Activated naive CD4-positive, alpha-beta T cell treated with anti-CD3 and anti-CD28 coated beads, Interleukin-2, amount 10 ng/mL, durations not matched to agents 7 days and 5 days (primary cell): Measurements from ENCODE around the gene CGB7.
"Not testable (repeated sequence)": the region's sequence is repeated elsewhere in the genome, so short reads cannot be mapped to it uniquely, and the experiment has no call there.

Source experiments
- CTCF ChIA-PET: fragments of 350-600 bp; sonication (Branson Sonifier 250); formaldehyde crosslinking; loops from one replicate; lab custom pipeline; 2021; ENCODE audit warnings: antibody characterized with exemption; lab: Charles Lee
- DNase-seq: peaks from one replicate; pipeline ENCODE4 v3.0.0-alpha.2; 2020
- H3K27ac Mint-ChIP-seq: one replicate; pipeline ENCODE4 v1.8.0; 2021; ENCODE audit warnings: mild to moderate bottlenecking, moderate library complexity, mixed read lengths
- H3K27me3 Mint-ChIP-seq: one replicate; pipeline ENCODE4 v1.8.0; 2021; ENCODE audit warnings: mild to moderate bottlenecking, mixed read lengths
- H3K36me3 Mint-ChIP-seq: one replicate; pipeline ENCODE4 v1.8.0; 2021; ENCODE audit warnings: mixed read lengths
- H3K4me1 Mint-ChIP-seq: one replicate; pipeline ENCODE4 v1.8.0; 2021; ENCODE audit warnings: mixed read lengths
- H3K4me3 Mint-ChIP-seq: one replicate; pipeline ENCODE4 v1.8.0; 2021; ENCODE audit warnings: mild to moderate bottlenecking, moderate library complexity, mixed read lengths
- H3K9me3 Mint-ChIP-seq: one replicate; pipeline ENCODE4 v1.8.0; 2021; ENCODE audit warnings: mixed read lengths

CGB7 gene

DNA sequence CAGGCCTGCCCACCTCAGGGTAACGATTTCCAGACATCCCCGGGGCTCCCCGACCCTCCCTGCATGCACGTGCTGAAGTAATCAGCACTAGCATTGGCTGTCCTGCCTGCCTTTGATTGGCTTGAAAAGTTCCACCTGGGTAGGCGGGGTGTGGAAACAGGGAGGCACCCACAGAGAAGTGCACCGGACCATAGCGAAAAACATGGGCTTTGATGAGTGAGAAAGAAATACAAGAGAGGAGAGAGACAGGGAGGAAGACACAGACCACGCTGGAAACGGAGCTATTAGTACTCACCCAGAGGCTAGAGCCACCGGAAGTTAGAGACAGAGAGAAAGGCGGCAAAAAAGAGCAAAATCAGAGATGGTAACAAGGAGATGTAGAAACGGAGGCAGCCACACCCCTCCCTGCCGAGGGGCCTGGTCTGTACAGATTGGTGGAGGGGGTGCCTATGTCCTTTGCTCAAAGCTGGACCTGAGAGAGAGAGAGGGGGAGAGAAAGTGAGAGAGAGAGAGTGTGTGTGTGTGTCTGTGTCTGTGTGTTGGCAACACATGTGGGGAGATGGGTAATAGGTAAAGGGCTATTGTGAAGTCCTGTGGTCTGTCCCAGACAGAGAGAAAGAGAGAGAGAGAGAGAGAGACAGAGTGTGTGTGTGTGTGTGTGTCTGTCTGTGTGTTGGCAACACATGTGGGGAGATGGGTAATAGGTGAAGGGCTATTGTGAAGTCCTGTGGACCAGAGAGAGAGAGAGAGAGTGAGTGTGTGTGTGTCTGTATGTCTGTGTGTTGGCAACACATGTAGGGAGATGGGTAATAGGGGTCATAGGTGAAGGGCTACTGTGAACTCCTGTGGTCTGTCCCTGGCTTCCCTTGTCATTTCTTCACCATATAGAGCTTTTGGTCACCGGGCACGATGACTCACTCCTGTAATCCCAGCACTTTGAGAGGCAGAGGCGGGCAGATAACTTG is 36.3 kb downstream of the CGB7 start:
- no peaks in the 10 kb centered on the region for H3K36me3 Mint-ChIP-seq
- DNase-seq: no peak
- peaks cover 39% of the 10 kb centered on the region for H3K27me3 Mint-ChIP-seq
- no peak overlapping the region for H3K4me3 Mint-ChIP-seq
- no peaks in the 10 kb centered on the region for H3K9me3 Mint-ChIP-seq
- H3K27ac Mint-ChIP-seq: no peak overlapping the region
- H3K4me1 Mint-ChIP-seq: peaks cover 32% of the 10 kb centered on the region
- CTCF ChIA-PET: interaction anchor here (0.9 kb wide), 1 partner anchor 24 kb away, joined by 4 read pairs; no protein-coding TSS in a partner anchor

DNA sequence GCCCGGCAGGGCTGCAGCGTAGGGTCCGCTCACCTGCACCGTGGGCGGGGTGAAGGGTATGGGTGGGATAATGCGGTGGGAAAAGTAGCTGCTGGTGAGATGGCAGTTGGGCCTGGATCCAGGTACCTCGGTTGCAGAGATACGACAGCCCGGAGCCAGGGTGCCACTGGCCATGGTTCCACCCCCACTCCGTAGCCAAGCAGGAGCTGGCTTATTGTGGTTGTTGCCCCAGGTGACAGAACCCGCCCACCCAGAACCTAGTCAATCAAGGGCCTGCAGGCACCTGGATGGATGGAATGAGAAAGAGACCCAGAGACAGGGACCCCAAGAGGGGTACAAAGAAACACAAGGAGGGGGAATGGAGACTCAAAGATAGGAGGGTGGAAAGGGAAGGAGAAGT is 37.2 kb downstream of the CGB7 start:
- Mint-ChIP-seq H3K4me1 (peaks cover 32% of the 10 kb centered on the region), H3K9me3 (no peaks in the 10 kb centered on the region), H3K4me3 (no peak overlapping the region), H3K27me3 (peaks cover 39% of the 10 kb centered on the region), H3K36me3 (peaks cover 6% of the 10 kb centered on the region), H3K27ac (no peak overlapping the region)
- DNase-seq: no peak
- CTCF ChIA-PET: interaction anchor here (1.8 kb wide), 1 partner anchor 20 kb away, joined by 8 read pairs; no protein-coding TSS in a partner anchor

DNA sequence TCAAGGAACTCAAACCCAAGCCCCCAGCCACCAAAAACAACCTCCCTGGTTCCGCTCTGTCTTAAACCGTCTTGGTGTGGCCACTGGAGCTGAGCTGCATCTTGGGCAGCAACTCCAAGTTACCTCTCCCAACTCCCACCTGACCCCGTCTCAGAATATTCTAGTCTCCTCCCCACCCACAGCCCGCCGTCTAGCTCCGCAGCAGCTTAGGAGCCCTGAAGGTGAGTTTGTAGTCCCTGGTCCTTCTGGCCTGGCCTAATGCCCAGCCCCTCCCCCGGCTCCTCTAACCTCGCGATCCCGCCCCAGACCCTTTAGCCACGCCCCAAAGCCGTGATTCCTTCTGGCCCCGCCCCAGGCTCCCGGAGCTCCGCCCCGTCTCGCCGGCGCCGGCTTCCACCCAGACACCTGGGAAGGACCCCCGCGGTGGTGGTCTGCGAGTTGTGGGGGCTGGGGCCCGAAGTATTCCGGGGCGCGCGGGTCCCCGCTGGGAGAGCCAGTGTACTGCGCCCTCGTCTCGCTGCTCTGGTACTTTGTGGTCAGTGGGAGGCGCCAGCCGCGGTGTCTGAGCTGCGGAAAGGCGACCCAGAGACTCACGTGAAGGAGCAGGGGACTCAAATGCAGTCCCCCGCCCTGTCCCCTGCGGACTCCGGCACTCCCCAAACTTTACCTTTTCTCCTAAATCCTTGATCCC is 38.2 kb downstream of the CGB7 start:
- Mint-ChIP-seq H3K4me1 (peaks cover 32% of the 10 kb centered on the region), H3K27ac (no peak overlapping the region), H3K9me3 (no peaks in the 10 kb centered on the region), H3K36me3 (peaks cover 8% of the 10 kb centered on the region), H3K4me3 (peak overlapping the region; percentile 78), H3K27me3 (peaks cover 39% of the 10 kb centered on the region)
- peak; percentile 73 for DNase-seq
- CTCF ChIA-PET: interaction anchor here (1.0 to 1.8 kb wide), 4 partner anchors 10 to 49 kb away, joined by 3 to 8 read pairs (median 3); partner anchors contain the start of genes GYS1 and RUVBL2

DNA sequence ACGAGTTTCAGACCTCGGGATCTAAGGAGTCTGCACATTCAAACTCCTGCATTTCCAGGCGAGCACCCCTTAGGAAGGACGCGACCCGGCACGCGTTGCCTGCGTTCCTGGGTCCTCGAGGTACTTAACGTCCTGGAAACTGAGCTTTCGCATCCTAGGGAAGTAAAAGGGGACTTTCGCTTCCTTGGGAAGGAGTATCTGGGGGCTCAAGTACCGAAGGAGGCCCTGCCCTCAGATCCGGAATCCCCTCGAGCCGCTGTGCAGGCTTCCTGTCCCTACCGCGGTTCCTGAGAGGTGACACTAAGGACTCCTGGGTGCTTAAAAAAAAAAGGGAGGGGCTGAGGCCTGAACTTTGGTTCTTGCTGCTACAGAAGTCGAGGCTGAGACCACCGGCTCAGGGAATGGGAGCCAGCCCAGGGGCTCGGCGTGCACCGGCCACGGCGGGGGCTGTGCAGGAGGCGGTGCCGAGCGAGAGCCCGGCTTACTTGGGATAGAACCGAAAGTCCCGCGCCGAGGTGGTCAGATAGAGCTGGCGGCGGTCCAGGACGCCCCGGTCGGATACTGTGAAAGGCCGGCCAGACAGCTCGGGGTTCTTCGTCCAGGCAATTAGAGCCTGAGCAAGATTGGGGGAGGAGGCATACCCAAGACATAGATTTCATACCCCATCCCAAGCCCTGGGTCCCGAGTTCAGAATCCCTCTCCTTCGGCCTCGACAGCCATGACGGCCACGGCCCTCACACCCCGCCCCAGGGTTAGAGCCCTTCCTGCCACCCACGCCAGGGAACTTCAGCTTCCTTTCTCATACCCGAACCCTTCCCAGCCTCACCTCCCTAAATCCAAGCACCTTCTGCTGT is 38.9 kb downstream of the CGB7 start:
- H3K36me3 Mint-ChIP-seq, H3K9me3 Mint-ChIP-seq, H3K27ac Mint-ChIP-seq: not testable (repeated sequence)
- peaks cover 39% of the 10 kb centered on the region for H3K27me3 Mint-ChIP-seq
- DNase-seq: peak; percentile 47
- CTCF ChIA-PET: interaction anchor here (1.0 to 1.8 kb wide), 8 partner anchors 9 to 180 kb away, joined by 3 to 8 read pairs (median 4); partner anchors contain the start of genes GYS1 and RUVBL2
- H3K4me1 Mint-ChIP-seq: peaks cover 32% of the 10 kb centered on the region
- H3K4me3 Mint-ChIP-seq: peak overlapping the region; percentile 78

DNA sequence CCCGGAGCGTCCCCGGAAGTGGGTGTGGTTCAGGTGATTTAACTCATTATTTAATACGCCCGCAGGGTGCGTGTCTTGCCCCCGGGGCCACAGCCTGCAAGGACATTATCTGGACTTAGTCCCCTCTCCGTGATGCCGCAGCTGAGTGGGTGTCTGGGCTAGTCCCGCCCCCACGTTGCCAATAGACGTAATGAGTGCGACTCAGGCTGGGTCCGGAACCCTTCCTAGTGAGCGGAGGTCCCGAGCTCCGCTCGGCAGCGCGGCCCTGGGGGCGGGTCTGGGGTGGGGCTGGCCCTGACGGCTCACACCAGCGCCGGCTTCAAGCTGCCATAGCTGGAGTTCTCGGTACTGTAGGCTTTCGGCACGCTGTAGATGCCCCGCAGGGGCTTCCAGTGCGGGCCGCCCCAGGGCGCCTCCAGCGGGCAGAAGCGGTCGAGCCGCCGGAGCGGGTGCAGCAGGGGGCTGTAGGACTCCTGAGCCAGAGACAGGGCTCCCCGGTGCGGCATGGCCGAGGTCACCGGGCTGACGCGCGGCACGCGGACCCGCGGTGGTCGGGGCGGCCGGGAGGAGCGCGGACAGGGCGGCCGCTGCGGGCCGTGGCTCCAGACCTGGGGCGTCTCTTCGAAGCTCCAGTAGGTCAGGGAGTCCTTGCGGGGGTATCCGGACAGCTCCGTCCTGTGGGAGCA is 39.7 kb downstream of the CGB7 start:
- peaks cover 8% of the 10 kb centered on the region for H3K36me3 Mint-ChIP-seq
- H3K27me3 Mint-ChIP-seq: peaks cover 39% of the 10 kb centered on the region
- H3K4me1 Mint-ChIP-seq: peaks cover 32% of the 10 kb centered on the region
- H3K9me3 Mint-ChIP-seq: no peaks in the 10 kb centered on the region
- no peak overlapping the region for H3K27ac Mint-ChIP-seq
- H3K4me3 Mint-ChIP-seq: peak overlapping the region; percentile 78
- CTCF ChIA-PET: interaction anchor here (1.1 to 1.5 kb wide), 4 partner anchors 9 to 181 kb away, joined by 4 to 6 read pairs (median 4); no protein-coding TSS in a partner anchor
- DNase-seq: peak; percentile 75

DNA sequence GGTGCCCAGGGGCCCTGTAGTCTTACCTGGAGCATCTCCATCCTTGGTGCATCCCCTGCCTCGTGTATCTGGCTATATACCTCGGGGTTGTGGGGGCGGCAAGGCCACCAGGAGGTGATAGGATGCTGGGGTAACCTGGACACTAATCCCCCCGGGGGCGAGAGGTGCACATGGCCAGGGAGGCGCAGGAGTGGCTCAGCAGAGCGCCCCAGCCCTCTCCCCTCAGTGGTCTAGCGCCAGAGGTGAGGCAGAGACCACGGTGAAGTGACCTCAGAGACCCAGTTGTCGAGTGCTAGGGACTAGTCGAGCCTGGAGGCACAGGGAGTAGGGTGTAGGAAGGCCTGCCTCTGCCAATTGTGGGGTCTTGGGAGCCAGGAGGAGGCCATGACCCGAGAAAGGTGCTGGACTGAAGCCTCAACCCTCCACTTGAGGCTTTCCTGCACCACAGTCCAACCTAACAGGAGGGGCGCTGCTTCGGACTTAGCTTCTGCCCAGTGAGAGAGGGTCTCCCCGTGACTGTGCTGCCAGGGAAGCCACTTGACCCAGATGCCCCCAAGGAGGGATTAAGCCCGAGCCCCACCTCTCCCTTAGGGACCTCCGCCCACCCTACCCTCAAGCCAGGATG is 40.4 kb downstream of the CGB7 start, which contains the start of gene LHB:
LHB (minus strand) TSS at position 51 of the 625 bp plus-strand sequence; CDS start at position 41, 10 bp downstream.
- H3K27ac Mint-ChIP-seq: no peak within 1 kb of the TSS
- peaks cover 10% of the 10 kb centered on the region for H3K36me3 Mint-ChIP-seq
- peaks cover 32% of the 10 kb centered on the region for H3K4me1 Mint-ChIP-seq
- no peaks in the 10 kb centered on the region for H3K9me3 Mint-ChIP-seq
- DNase-seq: no peak
- H3K4me3 Mint-ChIP-seq: peak within 1 kb of the TSS; percentile 78
- H3K27me3 Mint-ChIP-seq: peaks cover 39% of the 10 kb centered on the region
- CTCF ChIA-PET: interaction anchor here (0.9 to 1.5 kb wide), 5 partner anchors 8 to 182 kb away, joined by 3 to 6 read pairs (median 4); no protein-coding TSS in a partner anchor

DNA sequence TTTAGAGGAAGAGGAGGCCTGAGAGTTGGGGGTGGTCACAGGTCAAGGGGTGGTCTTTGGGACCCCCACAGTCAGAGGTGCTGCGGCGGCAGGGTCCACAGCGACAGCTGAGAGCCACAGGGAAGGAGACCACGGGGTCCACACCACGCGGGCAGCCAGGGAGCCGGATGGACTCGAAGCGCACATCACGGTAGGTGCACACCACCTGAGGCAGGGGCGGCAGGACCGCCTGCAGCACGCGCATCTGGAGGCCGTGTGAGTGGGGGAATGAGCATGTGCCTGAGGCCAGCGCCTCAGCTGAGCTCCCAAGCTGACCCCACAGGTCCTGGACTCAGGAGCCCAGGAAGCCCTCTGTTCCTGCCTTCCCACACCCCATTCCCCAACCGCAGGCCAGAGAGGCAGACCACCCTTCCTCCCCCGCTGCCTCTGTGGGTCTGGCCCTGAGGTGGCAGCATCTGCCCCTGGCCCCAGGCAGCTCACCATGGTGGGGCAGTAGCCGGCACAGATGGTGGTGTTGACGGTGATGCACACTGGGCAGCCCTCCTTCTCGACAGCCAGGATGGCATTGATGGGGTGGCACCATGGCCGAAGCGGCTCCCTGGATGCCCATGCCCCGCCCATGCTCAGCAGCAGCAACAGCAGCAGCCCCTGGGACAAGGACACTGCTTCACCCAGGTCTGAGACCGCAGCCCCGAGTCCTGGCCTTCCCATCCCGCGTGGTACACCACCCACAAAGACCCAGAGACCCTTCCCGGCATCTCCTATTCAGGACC is 41.3 kb downstream of the CGB7 start:
- no peak overlapping the region for H3K4me3 Mint-ChIP-seq
- CTCF ChIA-PET: interaction anchor here (0.9 kb wide), 1 partner anchor 19 kb away, joined by 3 read pairs; no protein-coding TSS in a partner anchor
- peaks cover 35% of the 10 kb centered on the region for H3K27me3 Mint-ChIP-seq
- H3K9me3 Mint-ChIP-seq: no peaks in the 10 kb centered on the region
- H3K36me3 Mint-ChIP-seq: peaks cover 10% of the 10 kb centered on the region
- no peak overlapping the region for H3K27ac Mint-ChIP-seq
- peaks cover 30% of the 10 kb centered on the region for H3K4me1 Mint-ChIP-seq
- no peak for DNase-seq

DNA sequence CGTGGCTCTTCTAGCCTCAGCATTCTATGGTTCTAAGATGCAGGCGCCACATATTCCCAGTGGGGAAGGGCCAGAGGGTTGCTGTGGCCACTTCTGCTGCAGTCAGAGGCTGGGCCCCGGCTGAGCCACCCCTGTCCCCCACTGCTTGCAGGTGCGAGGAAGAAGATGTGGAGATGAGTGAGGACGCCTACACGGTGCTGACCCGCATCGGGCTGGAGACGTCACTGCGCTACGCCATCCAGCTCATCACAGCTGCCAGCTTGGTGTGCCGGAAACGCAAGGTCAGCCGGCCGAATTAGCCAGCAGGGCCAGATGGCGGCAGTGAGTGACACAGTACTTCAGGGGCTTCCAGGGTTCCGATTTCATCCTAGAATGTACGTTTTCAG is 42.7 kb downstream of the CGB7 start:
- H3K4me3 Mint-ChIP-seq: no peak overlapping the region
- CTCF ChIA-PET: no interaction called here
- peaks cover 21% of the 10 kb centered on the region for H3K27me3 Mint-ChIP-seq
- DNase-seq: no peak
- H3K4me1 Mint-ChIP-seq: peaks cover 24% of the 10 kb centered on the region
- H3K9me3 Mint-ChIP-seq: no peaks in the 10 kb centered on the region
- H3K27ac Mint-ChIP-seq: no peak overlapping the region
- H3K36me3 Mint-ChIP-seq: peaks cover 16% of the 10 kb centered on the region

DNA sequence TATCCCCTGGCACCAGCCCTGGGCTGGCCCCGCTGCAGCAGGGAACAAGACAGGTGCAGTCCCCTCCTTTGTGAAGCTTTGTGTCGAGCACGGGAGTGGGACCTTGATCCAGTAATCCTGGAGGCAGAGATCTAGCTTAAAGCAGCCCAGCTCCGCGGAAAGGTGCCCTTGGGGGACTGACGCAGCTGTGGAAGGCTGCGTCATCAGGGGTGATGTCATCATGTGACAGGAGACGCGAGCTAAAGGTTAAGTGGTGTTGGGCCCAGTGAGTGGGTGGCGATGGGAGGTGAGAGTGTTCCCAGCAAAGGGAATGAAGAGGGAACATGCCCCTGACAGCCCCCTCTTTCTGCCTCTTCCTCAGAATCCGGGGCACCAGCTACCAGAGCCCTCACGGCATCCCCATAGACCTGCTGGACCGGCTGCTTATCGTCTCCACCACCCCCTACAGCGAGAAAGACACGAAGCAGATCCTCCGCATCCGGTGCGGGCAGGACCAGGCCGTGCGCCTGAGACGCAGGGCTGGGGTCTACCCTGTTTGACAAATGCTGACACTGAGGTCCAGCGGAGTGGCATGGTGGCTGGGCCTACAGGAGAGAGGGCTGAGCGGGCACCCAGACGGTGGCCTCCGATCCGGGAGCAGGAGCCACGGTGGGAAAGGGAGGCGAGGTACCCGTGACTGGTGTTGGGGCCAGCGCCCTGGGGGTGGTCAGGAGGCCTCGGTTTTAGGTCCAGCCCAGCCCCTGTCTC is 43.3 kb downstream of the CGB7 start:
- H3K9me3 Mint-ChIP-seq: no peaks in the 10 kb centered on the region
- H3K4me1 Mint-ChIP-seq: peaks cover 19% of the 10 kb centered on the region
- H3K36me3 Mint-ChIP-seq: peaks cover 20% of the 10 kb centered on the region
- H3K27ac Mint-ChIP-seq: no peak overlapping the region
- no peak overlapping the region for H3K4me3 Mint-ChIP-seq
- DNase-seq: no peak
- H3K27me3 Mint-ChIP-seq: peaks cover 16% of the 10 kb centered on the region
- CTCF ChIA-PET: interaction anchor here (1.0 to 2.8 kb wide), 3 partner anchors 13 to 21 kb away, joined by 4 to 14 read pairs (median 8); partner anchors contain the start of genes GYS1 and RUVBL2

DNA sequence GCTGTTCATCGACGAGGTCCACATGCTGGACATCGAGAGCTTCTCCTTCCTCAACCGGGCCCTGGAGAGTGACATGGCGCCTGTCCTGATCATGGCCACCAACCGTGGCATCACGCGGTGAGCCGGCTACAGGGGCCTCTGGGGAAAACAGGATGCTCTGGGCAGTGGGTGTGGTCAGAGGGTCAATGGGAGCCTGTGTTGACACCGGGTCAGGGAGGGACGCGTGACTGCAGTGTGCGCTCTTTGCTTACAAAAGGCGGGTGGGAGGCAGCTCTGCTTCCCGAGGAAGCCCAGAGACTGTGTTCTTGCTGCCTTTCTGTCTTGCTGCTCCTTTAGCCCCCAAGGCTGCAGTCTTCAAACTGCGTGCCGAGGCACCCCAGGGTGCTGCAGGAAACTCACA is 46.4 kb downstream of the CGB7 start:
- DNase-seq: no peak
- Mint-ChIP-seq H3K27ac (no peak overlapping the region), H3K9me3 (no peaks in the 10 kb centered on the region), H3K36me3 (peaks cover 26% of the 10 kb centered on the region), H3K4me1 (no peaks in the 10 kb centered on the region), H3K4me3 (no peak overlapping the region), H3K27me3 (no peaks in the 10 kb centered on the region)
- CTCF ChIA-PET: interaction anchor here (1.8 kb wide), 1 partner anchor 17 kb away, joined by 7 read pairs; the partner anchor contains the start of gene RUVBL2

DNA sequence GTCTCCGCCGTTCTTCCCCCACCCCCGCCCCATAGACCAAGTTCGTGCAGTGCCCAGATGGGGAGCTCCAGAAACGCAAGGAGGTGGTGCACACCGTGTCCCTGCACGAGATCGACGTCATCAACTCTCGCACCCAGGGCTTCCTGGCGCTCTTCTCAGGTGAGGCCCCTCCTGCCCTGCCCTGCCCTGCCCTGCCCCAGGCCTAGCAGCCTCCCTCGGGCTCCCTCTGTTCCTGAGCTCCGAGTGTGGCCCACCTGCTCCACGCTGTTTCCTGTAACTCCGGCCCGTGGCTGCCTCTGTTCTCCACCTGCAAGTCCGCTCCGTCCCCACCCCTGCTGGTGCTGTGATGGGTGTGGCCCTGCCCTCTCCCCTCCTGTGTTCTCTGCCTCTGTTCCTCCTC is 47.1 kb downstream of the CGB7 start:
- Mint-ChIP-seq H3K36me3 (peaks cover 23% of the 10 kb centered on the region), H3K4me1 (no peaks in the 10 kb centered on the region), H3K4me3 (no peak overlapping the region), H3K27ac (no peak overlapping the region), H3K27me3 (no peaks in the 10 kb centered on the region), H3K9me3 (no peaks in the 10 kb centered on the region)
- CTCF ChIA-PET: interaction anchor here (1.8 to 3.8 kb wide), 2 partner anchors 12 to 17 kb away, joined by 7 to 27 read pairs; partner anchors contain the start of gene RUVBL2
- no peak for DNase-seq
